GM18520 (cell line): ENCODE measurements around the gene SPIC.
A peak's percentile ranks its signal among the peaks of the same experiment; 100 is the strongest.
"Not testable (repeated sequence)": the region's sequence is repeated elsewhere in the genome, so short reads cannot be mapped to it uniquely, and the experiment has no call there.

Experiments used
- ATAC-seq: cut with Tn5 transposase; IDR thresholded peaks from one replicate; pipeline ENCODE4 v1.9.1; 2021; ENCODE audit not compliant: unreplicated experiment

Gene SPIC

DNA sequence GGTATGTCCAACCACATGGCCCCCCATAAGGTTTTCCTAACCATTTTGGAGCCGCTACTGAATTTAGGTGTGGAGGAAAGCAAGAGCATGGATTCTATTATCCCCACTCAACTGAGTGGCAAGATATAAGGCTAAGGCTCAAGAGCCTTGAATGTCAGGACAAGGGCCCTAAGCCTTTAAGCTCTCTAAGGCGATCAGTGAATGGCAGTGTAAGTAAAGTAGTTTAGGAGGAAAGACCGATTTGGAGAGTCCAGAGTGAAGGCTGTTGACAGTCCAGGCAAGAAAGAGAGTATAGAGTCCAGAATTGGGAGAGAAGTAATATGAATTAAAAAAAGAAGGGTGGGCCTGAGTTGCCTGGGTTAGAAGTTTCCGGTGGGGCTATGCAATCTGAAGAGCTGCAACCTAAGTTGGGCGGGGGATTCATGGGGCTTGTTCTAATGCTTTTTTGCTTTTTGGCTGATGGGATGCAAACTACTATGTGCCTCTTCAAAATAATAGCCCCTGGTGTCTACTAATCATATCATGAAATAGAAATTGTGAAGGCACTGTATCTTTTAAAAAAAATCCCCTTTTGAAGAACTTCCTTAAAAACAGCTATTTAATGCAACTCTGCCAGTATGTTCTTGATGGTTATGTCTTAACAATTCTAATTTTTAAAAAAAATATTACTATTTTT is at the start of gene SPIC:
Gene SPIC (plus strand): TSS at position 626 of the 676 bp plus-strand sequence. CDS start 1,569 bp downstream, outside the sequence.
- no peak for ATAC-seq

DNA sequence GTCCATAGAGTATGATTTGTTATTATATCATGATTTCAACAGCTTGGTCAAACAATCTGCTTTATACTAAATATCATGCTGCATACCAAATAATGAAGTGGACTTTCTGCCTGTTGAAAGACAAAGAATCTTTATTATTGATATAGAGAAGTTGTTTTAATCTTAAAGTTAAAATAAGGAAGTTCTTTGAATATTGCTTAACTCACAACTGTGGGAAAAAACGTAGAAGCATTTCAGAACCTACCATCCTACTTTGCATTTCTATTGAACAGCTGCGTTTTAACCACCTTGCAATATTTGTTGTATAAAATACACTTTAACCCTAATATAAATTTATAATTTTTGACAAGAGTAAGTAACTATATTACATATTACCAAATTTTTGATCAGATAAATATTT is 44.7 kb upstream of the SPIC start:
- ATAC-seq: no peak

GRCh38 chr12:101436136-101436535 is 39.0 kb upstream of the SPIC start:
- ATAC-seq: no peak

DNA sequence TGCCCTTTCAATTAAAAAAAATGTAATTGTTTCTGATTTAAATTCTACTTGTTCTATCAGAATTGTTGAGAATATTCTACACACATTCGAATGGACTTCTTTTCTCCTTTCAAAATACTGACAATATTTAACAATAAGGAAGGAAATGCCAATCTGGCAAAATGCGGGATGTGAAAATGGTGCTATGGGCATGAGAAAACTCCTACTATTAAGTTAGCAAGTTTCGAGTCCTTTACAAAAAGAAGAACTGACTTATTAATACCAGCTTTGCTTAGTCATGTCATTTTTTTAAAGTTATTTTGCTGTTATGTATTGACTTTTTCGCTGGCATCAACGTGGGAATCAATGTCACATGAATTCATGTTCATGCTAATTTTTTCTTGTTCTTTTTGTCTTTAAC is 35.9 kb upstream of the SPIC start:
- no peak for ATAC-seq

DNA sequence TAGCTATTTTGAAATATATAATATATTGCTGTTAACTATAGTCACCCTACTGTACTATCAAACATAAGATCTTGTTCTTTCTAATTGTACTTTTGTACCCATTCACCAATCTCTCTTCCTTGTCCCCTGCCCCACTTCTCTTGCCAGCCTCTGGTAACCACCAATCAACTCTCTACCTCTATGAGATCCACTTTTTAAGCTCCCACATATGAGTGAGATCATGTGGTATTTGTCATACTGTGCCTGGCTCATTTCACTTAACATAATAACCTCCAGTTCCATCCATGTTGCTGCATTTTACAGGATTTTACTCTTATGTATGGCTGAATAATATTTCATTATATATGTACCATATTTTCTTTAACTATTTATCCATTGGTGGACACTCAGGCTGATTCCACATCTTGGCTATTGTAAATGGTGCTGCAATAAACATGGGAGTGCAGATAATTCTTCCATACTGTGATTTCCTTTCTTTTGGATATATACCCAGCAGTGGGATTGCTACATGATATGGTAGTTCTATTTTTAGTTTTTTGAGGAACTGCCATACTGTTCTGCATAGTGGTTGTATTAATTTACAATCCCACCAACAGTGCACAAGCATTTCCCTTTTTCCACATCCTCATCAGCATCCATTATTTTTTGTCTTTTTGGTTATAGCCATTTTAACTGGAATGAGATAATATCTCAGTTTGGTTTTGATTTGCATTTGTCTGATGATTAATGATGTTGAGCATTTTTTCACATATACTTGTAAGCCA is 33.5 kb upstream of the SPIC start:
- no peak for ATAC-seq

- ATAC-seq: no peak
These were observed 19.5 kb upstream of the SPIC start for GRCh38 chr12:101455685-101456084.

- no peak for ATAC-seq
These were observed 15.3 kb upstream of the SPIC start for GRCh38 chr12:101459642-101460346.

- ATAC-seq: no peak
These were observed 6.2 kb upstream of the SPIC start for GRCh38 chr12:101468948-101469347.

DNA sequence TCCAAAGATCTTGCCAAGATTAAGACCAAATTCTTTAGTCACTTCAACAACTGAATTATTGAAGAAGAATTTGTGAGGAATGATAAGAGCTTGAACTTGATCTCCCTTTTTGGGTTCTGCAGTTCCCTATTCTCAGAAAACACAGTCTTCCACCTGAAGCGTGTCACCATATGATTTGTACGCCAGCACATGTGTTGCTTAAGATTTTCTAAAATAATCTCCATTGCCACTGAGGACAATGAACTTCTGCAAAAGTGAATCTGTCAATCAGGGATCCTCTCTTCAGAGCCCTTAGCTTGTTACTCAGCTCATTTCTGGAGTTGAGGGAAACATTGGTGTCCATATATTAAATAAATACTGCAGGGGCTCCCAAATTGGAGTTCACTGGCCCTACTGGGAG is 4.2 kb upstream of the SPIC start:
- no peak for ATAC-seq

- ATAC-seq: not testable (repeated sequence)
These were observed 3.3 kb upstream of the SPIC start for GRCh38 chr12:101471878-101472277.

- ATAC-seq: no peak
These were observed 888 bp upstream of the SPIC start for GRCh38 chr12:101474248-101474647.

GRCh38 chr12:101475751-101476305 is 692 bp downstream of the SPIC start:
- no peak for ATAC-seq

DNA sequence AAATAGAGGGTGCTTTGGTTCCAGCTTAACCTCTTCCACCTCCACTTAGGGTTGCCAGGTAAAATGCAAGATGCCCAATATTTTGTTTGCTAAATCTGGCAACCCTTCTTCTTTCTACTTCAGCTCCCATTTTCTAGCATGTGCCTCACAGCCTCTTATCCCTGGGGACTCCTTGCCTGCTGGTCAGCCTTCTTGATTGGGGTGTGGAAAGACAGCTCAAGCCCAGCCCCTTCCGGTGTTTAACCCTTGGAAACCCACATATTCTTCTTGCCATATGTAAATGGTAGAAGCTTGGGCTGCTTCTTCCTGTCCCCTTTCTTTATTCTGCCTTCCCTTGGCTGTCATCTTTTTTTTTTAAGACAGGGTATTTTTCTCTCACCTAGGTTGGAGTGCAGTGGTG is 5.7 kb downstream of the SPIC start:
- no peak for ATAC-seq

DNA sequence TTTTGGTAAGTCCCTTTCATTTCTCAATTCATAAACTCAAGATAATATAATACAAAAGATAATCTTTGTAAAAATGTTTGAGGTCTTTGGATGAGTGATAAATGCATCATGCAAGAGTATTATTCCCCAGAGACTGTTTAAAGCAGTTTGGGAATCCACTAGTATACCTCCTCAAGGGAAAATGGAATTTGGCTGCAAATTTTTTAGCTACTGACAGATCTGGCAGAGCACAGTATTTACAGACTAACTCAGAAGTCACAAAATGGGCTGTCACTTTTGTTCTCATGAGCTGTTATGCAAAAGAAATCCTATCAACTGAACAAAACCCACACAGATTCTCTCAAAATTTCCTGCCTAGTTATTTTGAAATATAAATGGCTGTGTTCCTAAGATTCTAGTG is 9.9 kb downstream of the SPIC start:
- ATAC-seq: no peak

DNA sequence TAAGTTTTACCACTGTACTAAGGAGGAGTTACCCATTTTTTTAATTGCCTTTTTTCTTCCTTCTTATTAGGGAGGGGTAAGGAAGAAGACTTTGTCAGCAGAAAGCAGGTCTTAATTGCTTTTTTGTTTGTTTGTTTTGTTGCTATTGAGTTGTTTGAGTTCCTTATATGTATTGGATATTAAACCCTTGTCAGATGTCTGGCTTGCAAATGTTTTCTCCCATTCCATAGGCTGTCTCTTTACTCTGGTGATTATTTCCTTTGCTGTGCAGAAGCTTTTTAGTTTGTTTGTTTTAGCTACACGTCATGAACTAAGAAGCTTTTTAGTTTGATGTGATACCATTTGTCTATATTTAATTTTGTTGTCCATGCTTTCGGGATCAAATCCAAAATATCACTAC is 13.3 kb downstream of the SPIC start:
- no peak for ATAC-seq

- ATAC-seq: no peak
These were observed 15.3 kb downstream of the SPIC start for GRCh38 chr12:101490286-101490920.

DNA sequence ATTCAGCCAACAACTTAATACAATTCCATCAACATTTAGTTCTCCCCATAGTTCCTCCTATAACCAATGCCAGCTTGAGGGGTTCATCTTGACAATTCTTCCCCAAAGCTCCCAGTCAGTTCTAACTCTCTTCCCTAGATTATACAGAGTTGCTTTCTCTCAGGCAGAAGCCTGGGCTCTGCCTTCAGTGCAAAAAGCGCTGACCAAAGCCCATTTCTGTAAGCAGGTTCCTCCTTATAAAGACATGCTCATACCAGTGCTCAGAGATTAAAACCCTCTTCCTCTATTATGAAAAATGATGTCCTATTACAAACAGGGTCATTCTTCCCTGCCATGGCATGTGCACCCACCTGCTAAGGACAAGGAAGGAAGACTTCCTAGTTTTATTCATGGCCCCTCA is 16.2 kb downstream of the SPIC start:
- ATAC-seq: no peak

DNA sequence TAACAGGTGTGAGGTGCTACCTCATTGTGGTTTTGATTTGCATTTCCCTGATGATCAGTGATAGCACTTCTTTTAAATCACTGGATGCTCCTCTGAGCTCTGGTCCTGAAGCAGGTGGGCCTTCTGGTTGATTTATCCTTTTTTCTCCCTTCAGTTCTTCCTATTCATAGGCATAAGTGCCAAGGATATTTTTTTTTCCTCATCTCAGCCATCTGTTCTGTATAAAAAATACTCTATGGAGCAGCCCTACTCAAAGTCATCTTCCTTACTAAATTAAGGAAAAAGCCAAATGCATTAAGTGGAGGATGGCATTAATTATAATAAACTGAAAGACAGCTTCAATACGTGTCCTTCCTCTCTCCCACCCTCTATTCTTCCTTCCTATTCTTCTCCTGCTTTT is 18.4 kb downstream of the SPIC start:
- ATAC-seq: no peak

- peak; percentile 62 for ATAC-seq
These were observed 23.1 kb downstream of the SPIC start for GRCh38 chr12:101498252-101498651.

DNA sequence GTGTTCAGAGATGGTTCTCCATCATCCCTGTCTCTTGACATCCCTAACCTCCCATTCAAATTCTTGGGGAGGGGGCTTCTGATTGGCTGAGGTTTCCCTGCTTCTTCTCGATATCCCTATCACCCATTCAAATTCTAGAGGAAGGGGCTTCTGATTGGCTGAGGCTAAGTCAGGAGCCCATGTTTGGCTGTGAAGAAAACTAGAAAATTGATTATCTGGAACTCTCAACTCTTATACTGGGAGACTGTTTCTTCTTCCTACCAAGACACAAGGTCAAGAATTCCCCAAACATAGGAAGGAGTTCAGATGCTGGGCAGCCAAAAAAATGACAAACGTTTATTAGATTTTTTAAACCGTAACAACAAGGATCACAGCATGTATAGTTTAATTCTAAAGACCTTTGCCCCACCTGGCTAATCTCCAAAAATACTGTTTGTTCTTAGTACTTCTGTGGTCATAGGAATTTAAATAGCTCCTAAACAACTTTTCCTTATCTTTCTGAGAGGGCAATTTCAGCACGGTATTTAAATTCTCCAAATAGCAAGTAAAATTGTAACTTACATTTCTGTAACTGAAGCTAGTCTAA is 26.4 kb downstream of the SPIC start:
- no peak for ATAC-seq

- no peak for ATAC-seq
These were observed 46.0 kb downstream of the SPIC start for GRCh38 chr12:101521136-101521535.
